Pancreas (tissue), 10 donors: ENCODE results near the gene DMAP1. TPM values are rescaled to one million over a fixed set of nuclear protein-coding genes. Genes with fewer than 3 reads are reported as not detected.

Experiments used
- ATAC-seq, 4 donors: fragments of 200-7000 bp; cut with Tn5 transposase; one replicate each; pipeline versions ENCODE4 v1.8.0 to v1.9.1; 2020; ENCODE audit warnings: mild to moderate bottlenecking in 4 of 4, moderate library complexity in 4 of 4
- DNase-seq, 6 donors: peaks; one replicate each; pipeline ENCODE4 v3.0.0-alpha.2; 2020
- FAIRE-seq: peaks from 2 replicates; lab custom pipeline; 2012; peaks lifted over from hg19 to GRCh38; lab: Jason Lieb, UNC
- H3K27ac ChIP-seq, 4 donors: fragments of 200-600 bp; sonication (generic); 1 replicate in 3 of 4; 2 replicates in 1 of 4; pipeline versions ENCODE4 v1.5.0 to v1.8.0; 2020
- H3K27me3 ChIP-seq, 4 donors: fragments of 200-600 bp; one replicate each; pipeline ENCODE4 v1.8.0; 2021
- H3K36me3 ChIP-seq, 3 donors: fragments of 200-600 bp; sonication (generic) in 1 of 3; one replicate each; pipeline versions ENCODE4 v1.5.0 to v1.8.0; 2020 to 2021
- H3K4me1 ChIP-seq, 3 donors: fragments of 200-600 bp; one replicate each; pipeline ENCODE4 v1.8.0; 2021
- H3K4me3 ChIP-seq, 4 donors: fragments of 200-600 bp; sonication (generic) in 2 of 4; one replicate each; pipeline versions ENCODE4 v1.5.0 to v1.8.0; 2020 to 2021
- H3K9me3 ChIP-seq, 4 donors: fragments of 200-600 bp; one replicate each; pipeline ENCODE4 v1.8.0; 2021
- CTCF ChIP-seq, 4 donors: fragments of 200-600 bp; sonication (generic) in 3 of 4; IDR thresholded peaks; one replicate each; pipeline versions ENCODE4 v1.5.0 to v1.8.0; 2021; ENCODE audit warnings: antibody characterized with exemption in 4 of 4
- WGBS, 2 donors: extraction: QIAGEN DNeasy Blood & Tissue Kit; methylation state at CpG; one replicate each; pipeline ENCODE4 v1.1.7; 2013; 5-methylcytosine and 5-hydroxymethylcytosine counted together
- intact Hi-C, 3 donors: fragments of 100-400 bp; cut with DNase I; formaldehyde crosslinking; loops; one replicate each; pipeline versions ENCODE4 v1.11.1 to v1.14.2; 2022
- polyA plus RNA-seq, 2 donors: library from polyadenylated mRNA; stranded (reverse); fragments of 200-250 nt; gene quantifications; one replicate each; pipeline ENCODE4 v1.2.3, GENCODE V29; 2013
- total RNA-seq, 6 donors: library from RNA; stranded (reverse); fragmentation: NEBNext Ultra II Directional in 4 of 6; extraction: Animal tissue kit (Norgen Biotek cat#: 25700) in 4 of 6; gene quantifications; one replicate each; pipeline versions ENCODE4 v1.2.1 to v1.2.4, GENCODE V29; 2021 to 2023
- donor health status: healthy with polysubstance abuse.
- donor health status: DM: no; HTN: no; CAD: no; lungs with moderate emphysema.
- donor health status: DM: no; HTN: no; CAD: no.
- donor health status: control.
- donor health status: control.
- donor health status: Bipolar disorder and iron deficiency.
- donor health status: DM: yes; HTN: yes; CAD: no.
- donor health status: DM: no; HTN: no; CAD: no.
- donor health status: DM: no; HTN: no; CAD: no.
- donor health status: DM: yes; HTN: yes; CAD: no.

The DMAP1 gene
- total and polyA plus RNA-seq, 8 donors = 18.1 to 149 (median 27.8) TPM

- intact Hi-C loops = loop anchor here in 1 of 3 donors (5.0 to 10.0 kb wide), 2 partner anchors 99 to 377 kb away; no protein-coding TSS in a partner anchor
- peaks cover 5 to 19% (median 10%) of the 10 kb centered on the region in 3 donors for H3K36me3 ChIP-seq
- WGBS, 2 donors = 46 to 50% methylated on average over 4 of the region's 4 CpGs
- no peaks in the 10 kb centered on the region for H3K27me3 ChIP-seq
- ATAC-seq (peak; percentile 73 to 84 (median 80)), DNase-seq (peak; percentile 67 to 90 (median 86)), FAIRE-seq (no peak)
- peaks cover 0 to 14% (median 1%) of the 10 kb centered on the region in 3 donors for H3K4me1 ChIP-seq
- H3K4me3 ChIP-seq = no peak overlapping the region
- no peak overlapping the region for H3K27ac ChIP-seq
- TF ChIP-seq CTCF (IDR thresholded peaks at IDR 0.05) = peak; percentile 78 to 87 (median 85)
- H3K9me3 ChIP-seq = no peaks in the 10 kb centered on the region
These were observed 4.6 kb downstream of the DMAP1 start for GRCh38 chr1:44217809-44218410.

DNA sequence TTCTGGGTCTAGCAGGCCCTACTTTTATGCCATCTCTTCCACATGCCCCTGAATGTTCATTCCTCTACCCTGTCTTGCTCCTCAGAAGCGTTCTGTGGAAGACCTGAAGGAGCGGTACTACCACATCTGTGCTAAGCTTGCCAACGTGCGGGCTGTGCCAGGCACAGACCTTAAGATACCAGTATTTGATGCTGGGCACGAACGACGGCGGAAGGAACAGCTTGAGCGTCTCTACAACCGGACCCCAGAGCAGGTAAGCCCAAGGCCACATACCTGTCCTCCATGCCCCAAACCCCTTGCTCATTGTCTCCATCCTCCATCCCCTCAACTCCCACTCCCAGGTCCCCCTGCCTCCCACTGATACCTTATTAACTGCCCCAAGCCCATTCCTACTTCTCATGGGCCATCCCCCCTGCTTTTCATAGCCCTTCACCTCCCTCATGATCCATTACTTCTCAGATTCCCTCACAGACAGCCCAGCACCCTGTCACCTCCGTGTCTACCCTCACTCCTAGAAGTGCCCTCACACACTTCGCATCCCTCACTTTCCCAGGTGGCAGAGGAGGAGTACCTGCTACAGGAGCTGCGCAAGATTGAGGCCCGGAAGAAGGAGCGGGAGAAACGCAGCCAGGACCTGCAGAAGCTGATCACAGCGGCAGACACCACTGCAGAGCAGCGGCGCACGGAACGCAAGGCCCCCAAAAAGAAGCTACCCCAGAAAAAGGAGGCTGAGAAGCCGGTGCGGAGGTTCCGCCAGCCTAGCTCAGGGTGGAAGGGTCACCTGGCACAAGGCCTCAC lies 5.4 kb downstream of the DMAP1 start:
- no peaks in the 10 kb centered on the region for H3K9me3 ChIP-seq
- ATAC-seq = no peak
- no peaks in the 10 kb centered on the region for H3K27me3 ChIP-seq
- no peak for FAIRE-seq
- intact Hi-C loops = loop anchor here in 1 of 3 donors (5.0 to 10.0 kb wide), 2 partner anchors 99 to 376 kb away; no protein-coding TSS in a partner anchor
- peaks cover 0 to 12% (median 0%) of the 10 kb centered on the region in 3 donors for H3K4me1 ChIP-seq
- no peak for TF ChIP-seq CTCF (IDR thresholded peaks at IDR 0.05)
- H3K4me3 ChIP-seq = no peak overlapping the region
- H3K36me3 ChIP-seq = peaks cover 5 to 19% (median 10%) of the 10 kb centered on the region in 3 donors
- no peak for DNase-seq
- 89 to 90% methylated on average over 24 of the region's 24 CpGs for WGBS, 2 donors
- no peak overlapping the region for H3K27ac ChIP-seq

GRCh38 chr1:44219301-44219626 lies 6.0 kb downstream of the DMAP1 start:
- TF ChIP-seq CTCF (IDR thresholded peaks at IDR 0.05) = no peak
- Histone ChIP-seq H3K27me3 (no peaks in the 10 kb centered on the region), H3K9me3 (no peaks in the 10 kb centered on the region), H3K36me3 (peaks cover 5 to 19% (median 10%) of the 10 kb centered on the region in 3 donors), H3K27ac (no peak overlapping the region), H3K4me3 (no peak overlapping the region), H3K4me1 (peaks cover 0 to 7% (median 0%) of the 10 kb centered on the region in 3 donors)
- DNase-seq = no peak
- ATAC-seq = no peak
- no peak for FAIRE-seq
- WGBS, 2 donors = 88 to 91% methylated on average over 6 of the region's 6 CpGs
- intact Hi-C loops = loop anchor here in 1 of 3 donors (5.0 to 10.0 kb wide), 2 partner anchors 98 to 376 kb away; no protein-coding TSS in a partner anchor

- intact Hi-C loops = no loop called here
- H3K4me1 ChIP-seq = peaks cover 0 to 5% (median 0%) of the 10 kb centered on the region in 3 donors
- H3K36me3 ChIP-seq = peaks cover 5 to 19% (median 10%) of the 10 kb centered on the region in 3 donors
- H3K4me3 ChIP-seq = no peak overlapping the region
- no peak for FAIRE-seq
- ATAC-seq = no peak
- no peak overlapping the region for H3K27ac ChIP-seq
- no peaks in the 10 kb centered on the region for H3K27me3 ChIP-seq
- no peaks in the 10 kb centered on the region for H3K9me3 ChIP-seq
- TF ChIP-seq CTCF (IDR thresholded peaks at IDR 0.05) = no peak
- 84% methylated on average over 31 of the region's 31 CpGs for WGBS, 2 donors
- DNase-seq = no peak
These were observed 6.9 kb downstream of the DMAP1 start for GRCh38 chr1:44220001-44220751.
